OCI-LY3 (cell line): ENCODE measurements around the gene ARID1B.

Source experiments
- EZH2phosphoT487 ChIP-seq: fragments of 200-600 bp; shearing (Covaris generic); IDR thresholded peaks from 2 replicates; pipeline ENCODE4 v1.6.1; 2018; ENCODE audit warnings: antibody characterized with exemption, mixed run types, low read depth
- TF ChIP-seq, protein P1 (sequence below): fragments of 200-600, 300-600 bp; sonication (generic); IDR thresholded peaks from 2 replicates; pipeline ENCODE4 v1.5.1; 2014; ENCODE audit warnings: antibody characterized with exemption, low read length, low read depth

DNA sequence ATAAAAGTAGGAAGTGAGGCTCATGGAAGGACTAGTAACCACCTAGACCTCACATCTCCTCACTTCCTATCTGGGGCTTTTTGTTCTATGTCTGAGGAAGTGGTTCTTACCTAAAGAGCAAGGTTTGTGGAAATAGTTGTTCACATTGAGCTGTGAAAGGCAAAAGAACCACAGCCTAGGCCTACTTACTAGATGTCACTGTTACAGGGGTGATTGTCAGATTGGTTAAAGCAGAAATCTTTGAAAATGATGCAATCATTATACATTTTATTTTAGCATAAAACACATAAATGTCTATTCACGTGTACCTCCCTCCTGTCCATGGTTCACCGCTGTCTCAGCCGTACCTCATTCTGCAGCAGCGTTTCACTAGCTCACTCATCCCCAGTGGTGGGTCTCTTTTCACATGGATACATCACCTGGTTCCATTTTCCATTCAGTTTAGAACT is 277.4 kb downstream of the ARID1B start:
- TF ChIP-seq, protein P1, sequence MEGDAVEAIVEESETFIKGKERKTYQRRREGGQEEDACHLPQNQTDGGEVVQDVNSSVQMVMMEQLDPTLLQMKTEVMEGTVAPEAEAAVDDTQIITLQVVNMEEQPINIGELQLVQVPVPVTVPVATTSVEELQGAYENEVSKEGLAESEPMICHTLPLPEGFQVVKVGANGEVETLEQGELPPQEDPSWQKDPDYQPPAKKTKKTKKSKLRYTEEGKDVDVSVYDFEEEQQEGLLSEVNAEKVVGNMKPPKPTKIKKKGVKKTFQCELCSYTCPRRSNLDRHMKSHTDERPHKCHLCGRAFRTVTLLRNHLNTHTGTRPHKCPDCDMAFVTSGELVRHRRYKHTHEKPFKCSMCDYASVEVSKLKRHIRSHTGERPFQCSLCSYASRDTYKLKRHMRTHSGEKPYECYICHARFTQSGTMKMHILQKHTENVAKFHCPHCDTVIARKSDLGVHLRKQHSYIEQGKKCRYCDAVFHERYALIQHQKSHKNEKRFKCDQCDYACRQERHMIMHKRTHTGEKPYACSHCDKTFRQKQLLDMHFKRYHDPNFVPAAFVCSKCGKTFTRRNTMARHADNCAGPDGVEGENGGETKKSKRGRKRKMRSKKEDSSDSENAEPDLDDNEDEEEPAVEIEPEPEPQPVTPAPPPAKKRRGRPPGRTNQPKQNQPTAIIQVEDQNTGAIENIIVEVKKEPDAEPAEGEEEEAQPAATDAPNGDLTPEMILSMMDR, result no peak
- TF ChIP-seq EZH2phosphoT487, result no peak
